GM18508 (cell line): ENCODE results near the gene TMCO4.
"Not testable (repeated sequence)": the region's sequence is repeated elsewhere in the genome, so short reads cannot be mapped to it uniquely, and the experiment has no call there.

Source experiments
- ATAC-seq: cut with Tn5 transposase; IDR thresholded peaks from one replicate; pipeline ENCODE4 v1.9.1; 2021; ENCODE audit warnings: moderate number of reproducible peaks; ENCODE audit not compliant: insufficient read depth, unreplicated experiment

TMCO4 gene

GRCh38 chr1:19799230-19800075, at the start of gene TMCO4:
TSS of gene TMCO4 (minus strand) at chr1:19799916. CDS start at chr1:19780758, 19,158 bp downstream.
- ATAC-seq = no peak

GRCh38 chr1:19849307-19849706, 49.6 kb upstream of the TMCO4 start:
- not testable (repeated sequence) for ATAC-seq

- not testable (repeated sequence) for ATAC-seq
Measured at GRCh38 chr1:19847334-19847733, 47.6 kb upstream of the TMCO4 start.

GRCh38 chr1:19846338-19846737, 46.6 kb upstream of the TMCO4 start:
- ATAC-seq = no peak

GRCh38 chr1:19845555-19845954, 45.8 kb upstream of the TMCO4 start:
- ATAC-seq = no peak

- ATAC-seq = no peak
Measured at GRCh38 chr1:19844731-19845495, 45.2 kb upstream of the TMCO4 start.

GRCh38 chr1:19840228-19840627, 40.5 kb upstream of the TMCO4 start:
- ATAC-seq = no peak

GRCh38 chr1:19837866-19838265, 38.1 kb upstream of the TMCO4 start:
- ATAC-seq = no peak

GRCh38 chr1:19835578-19835977, 35.9 kb upstream of the TMCO4 start:
- no peak for ATAC-seq

- no peak for ATAC-seq
Measured at GRCh38 chr1:19831441-19831840, 31.7 kb upstream of the TMCO4 start.

- no peak for ATAC-seq
Measured at GRCh38 chr1:19828546-19828945, 28.8 kb upstream of the TMCO4 start.

- no peak for ATAC-seq
Measured at GRCh38 chr1:19825298-19825697, 25.6 kb upstream of the TMCO4 start.

- ATAC-seq = no peak
Measured at GRCh38 chr1:19824541-19824940, 24.8 kb upstream of the TMCO4 start.

GRCh38 chr1:19824036-19824435, 24.3 kb upstream of the TMCO4 start:
- ATAC-seq = no peak

- ATAC-seq = no peak
Measured at GRCh38 chr1:19819701-19820100, 20.0 kb upstream of the TMCO4 start.

GRCh38 chr1:19818324-19818723, 18.6 kb upstream of the TMCO4 start:
- no peak for ATAC-seq

- ATAC-seq = no peak
Measured at GRCh38 chr1:19817160-19817559, 17.4 kb upstream of the TMCO4 start.

- not testable (repeated sequence) for ATAC-seq
Measured at GRCh38 chr1:19816737-19817086, 17.0 kb upstream of the TMCO4 start.

- no peak for ATAC-seq
Measured at GRCh38 chr1:19815801-19816736, 16.4 kb upstream of the TMCO4 start.

- ATAC-seq = no peak
Measured at GRCh38 chr1:19814681-19815503, 15.2 kb upstream of the TMCO4 start, which contains the start of gene RNF186. TSS of gene RNF186 (minus strand) at chr1:19815283. CDS start at chr1:19815101, 182 bp downstream.
